Esophagus muscularis mucosa (tissue), 4 donors: ENCODE results near the gene FNTB. TPM values are rescaled to one million over a fixed set of nuclear protein-coding genes. Genes with fewer than 3 reads are reported as not detected.

Source experiments
- DNase-seq: peaks from one replicate; pipeline ENCODE4 v3.0.0-alpha.2; 2017; ENCODE audit errors: extremely low spot score
- H3K27ac ChIP-seq, 4 donors: fragments of 200-600 bp; sonication (generic); replicated peaks in 1 of 4; 1 replicate in 3 of 4; 2 replicates in 1 of 4; pipeline ENCODE4 v1.5.1; 2016 to 2019; ENCODE audit warnings: mild to moderate bottlenecking in 1 of 4
- H3K27me3 ChIP-seq, 4 donors: fragments of 200-600 bp; sonication (generic); one replicate each; pipeline versions ENCODE4 v1.5.1 to v1.6.0; 2016 to 2019
- H3K36me3 ChIP-seq, 4 donors: fragments of 200-600 bp; sonication (generic); one replicate each; pipeline ENCODE4 v1.5.1; 2016 to 2019
- H3K4me1 ChIP-seq, 4 donors: fragments of 200-600 bp; sonication (generic); one replicate each; pipeline ENCODE4 v1.5.1; 2016 to 2019
- H3K4me3 ChIP-seq, 4 donors: fragments of 200-600 bp; sonication (generic); 1 replicate in 2 of 4; 2 replicates in 2 of 4; pipeline ENCODE4 v1.5.1; 2016 to 2019; ENCODE audit warnings: mild to moderate bottlenecking in 4 of 4, moderate library complexity in 1 of 4
- H3K9me3 ChIP-seq, 4 donors: fragments of 200-600 bp; sonication (generic); 1 replicate in 3 of 4; 2 replicates in 1 of 4; pipeline ENCODE4 v1.5.1; 2016 to 2019
- CTCF ChIP-seq, 3 experiments: fragments of 200-600 bp in 2 of 3; fragments of 450-650 bp in 1 of 3; sonication (generic) in 2 of 3; IDR thresholded peaks; one replicate each; pipeline ENCODE4 v1.5.1; 2017 to 2019; ENCODE audit warnings: antibody characterized with exemption in 3 of 3, mild to moderate bottlenecking in 2 of 3, moderate library complexity in 1 of 3
- EP300 ChIP-seq: sonication (generic); formaldehyde crosslinking; IDR thresholded peaks from one replicate; pipeline ENCODE4 v1.6.1; 2017; ENCODE audit warnings: antibody characterized with exemption
- POLR2A ChIP-seq: fragments of 450-650 bp; IDR thresholded peaks from one replicate; pipeline ENCODE4 v1.6.1; 2017; ENCODE audit warnings: antibody characterized with exemption, moderate library complexity, mild to moderate bottlenecking, low read depth
- POLR2AphosphoS5 ChIP-seq, 2 donors: sonication (generic); formaldehyde crosslinking; IDR thresholded peaks; one replicate each; pipeline ENCODE4 v1.6.1; 2017; ENCODE audit warnings: antibody characterized with exemption in 2 of 2
- WGBS: methylation state at CpG from one replicate; pipeline ENCODE4 v1.1.5; 2018; 5-methylcytosine and 5-hydroxymethylcytosine counted together
- intact Hi-C: fragments of 100-400 bp; cut with DNase I; formaldehyde crosslinking; loops from one replicate; pipeline ENCODE4 v1.15.1; 2023
- total RNA-seq, 4 donors: library from RNA; depleted of rRNA; stranded (reverse); fragments of >200 nt; gene quantifications; one replicate each; pipeline versions ENCODE4 v1.1.0 to v1.2.1, GENCODE V29; 2016

Gene FNTB
- total RNA-seq, 4 donors from 2014 or later: 10.3 to 20.7 (median 15.5) TPM

- Histone ChIP-seq H3K27me3 (no peaks in the 10 kb centered on the region), H3K27ac (no peak overlapping the region), H3K4me3 (no peak overlapping the region), H3K4me1 (peaks cover 9 to 32% (median 24%) of the 10 kb centered on the region in 4 donors), H3K9me3 (no peaks in the 10 kb centered on the region), H3K36me3 (peaks cover 0 to 4% (median 0%) of the 10 kb centered on the region in 4 donors)
- no peak for DNase-seq
- TF ChIP-seq CTCF (IDR thresholded peaks at IDR 0.05) (no peak), POLR2A (no peak), POLR2AphosphoS5 (IDR thresholded peaks at IDR 0.05) (no peak), EP300 (no peak)
- intact Hi-C loops: no loop called here
- WGBS: 92% methylated on average over 4 of the region's 4 CpGs
Measured at GRCh38 chr14:64990939-64991338, 4.2 kb downstream of the FNTB start.

GRCh38 chr14:64992328-64992885, 5.7 kb downstream of the FNTB start:
- DNase-seq: no peak
- H3K36me3 ChIP-seq: peaks cover 0 to 4% (median 0%) of the 10 kb centered on the region in 4 donors
- no peak for TF ChIP-seq POLR2AphosphoS5 (IDR thresholded peaks at IDR 0.05)
- TF ChIP-seq CTCF (IDR thresholded peaks at IDR 0.05): no peak
- no peak for TF ChIP-seq EP300
- TF ChIP-seq POLR2A: no peak
- no peaks in the 10 kb centered on the region for H3K27me3 ChIP-seq
- H3K9me3 ChIP-seq: no peaks in the 10 kb centered on the region
- peaks cover 8 to 24% (median 19%) of the 10 kb centered on the region in 4 donors for H3K4me1 ChIP-seq
- 79% methylated on average over 5 of the region's 5 CpGs for WGBS
- intact Hi-C loops: no loop called here
- H3K27ac ChIP-seq: no peak overlapping the region
- no peak overlapping the region for H3K4me3 ChIP-seq

- Histone ChIP-seq H3K27ac (no peak overlapping the region), H3K9me3 (no peaks in the 10 kb centered on the region), H3K36me3 (peaks cover 0 to 4% (median 0%) of the 10 kb centered on the region in 4 donors), H3K27me3 (no peaks in the 10 kb centered on the region), H3K4me3 (no peak overlapping the region), H3K4me1 (peaks cover 0 to 14% (median 9%) of the 10 kb centered on the region in 4 donors)
- no peak for DNase-seq
- TF ChIP-seq POLR2AphosphoS5 (IDR thresholded peaks at IDR 0.05) (no peak), CTCF (IDR thresholded peaks at IDR 0.05) (no peak), EP300 (no peak), POLR2A (no peak)
- intact Hi-C loops: no loop called here
- 98% methylated on average over 3 of the region's 3 CpGs for WGBS
Measured at GRCh38 chr14:64993266-64993930, 6.7 kb downstream of the FNTB start.

- H3K36me3 ChIP-seq: peaks cover 0 to 4% (median 0%) of the 10 kb centered on the region in 4 donors
- 96% methylated on average over 2 of the region's 2 CpGs for WGBS
- no peak for TF ChIP-seq EP300
- TF ChIP-seq CTCF (IDR thresholded peaks at IDR 0.05): no peak
- TF ChIP-seq POLR2A: no peak
- H3K4me3 ChIP-seq: no peak overlapping the region
- H3K9me3 ChIP-seq: no peaks in the 10 kb centered on the region
- DNase-seq: no peak
- H3K27me3 ChIP-seq: no peaks in the 10 kb centered on the region
- intact Hi-C loops: no loop called here
- no peak overlapping the region for H3K27ac ChIP-seq
- peaks cover 0 to 13% (median 8%) of the 10 kb centered on the region in 4 donors for H3K4me1 ChIP-seq
Measured at GRCh38 chr14:64994540-64994939, 7.8 kb downstream of the FNTB start.
